HepG2 (cell line): ENCODE measurements around the gene LRRC3B. TPM values are rescaled to one million over a fixed set of nuclear protein-coding genes. Genes with fewer than 3 reads are reported as not detected.

Experiments
- ATAC-seq: fragments of 200-7000 bp; cut with Tn5 transposase; 3 replicates; pipeline ENCODE4 v1.9.1; 2020; ENCODE audit warnings: mild to moderate bottlenecking, moderate library complexity
- BruUV-seq: library from RNA; stranded (reverse); fragments of 400-500 nt; replicated peaks from 2 replicates; lab custom pipeline; 2021; lab: Mats Ljungman, UMichigan
- CTCF ChIA-PET: fragments of 300-600 bp; formaldehyde crosslinking; extraction: SDS; loops from one replicate; lab custom pipeline; 2021; ENCODE audit warnings: low total read pairs, inconsistent platforms, low intra/inter-chr PET ratio; lab: Yijun Ruan, JAX
- POLR2A ChIA-PET: fragments of 350-600 bp; sonication (Branson Sonifier 250); formaldehyde crosslinking; loops from one replicate; lab custom pipeline; 2020; ENCODE audit warnings: antibody characterized with exemption, inconsistent platforms; lab: Yijun Ruan, JAX
- DNase-seq: peaks from one replicate; pipeline ENCODE4 v3.0.0-alpha.2; 2015; ENCODE audit warnings: low spot score
- FAIRE-seq: peaks from 3 replicates; lab custom pipeline; 2011; peaks lifted over from hg19 to GRCh38; lab: Jason Lieb, UNC
- H2AFZ ChIP-seq: one replicate; pipeline ENCODE4 v1.6.1; 2011; ENCODE audit warnings: low read length, inconsistent platforms
- H3K27ac ChIP-seq: fragments of 300-600 bp; 3 replicates; pipeline ENCODE4 v1.8.0; 2011; ENCODE audit warnings: mixed run types, mild to moderate bottlenecking, mixed read lengths, low read length, inconsistent platforms; ENCODE audit not compliant: insufficient read depth; ENCODE audit errors: extremely low read length
- H3K27me3 ChIP-seq, 2 experiments: fragments of 200-600 bp in 1 of 2; 2 replicates in 1 of 2; 3 replicates in 1 of 2; pipeline versions ENCODE4 v1.6.0 to v1.8.0; 2011; ENCODE audit warnings: low read length in 2 of 2, mild to moderate bottlenecking in 2 of 2, moderate library complexity in 2 of 2, inconsistent platforms in 1 of 2; ENCODE audit not compliant: insufficient read depth in 2 of 2, control insufficient read depth in 1 of 2
- H3K36me3 ChIP-seq, 2 experiments: fragments of 200-600 bp in 1 of 2; replicated peaks in 1 of 2; 2 replicates in 1 of 2; 3 replicates in 1 of 2; pipeline versions ENCODE4 v1.5.1 to v1.8.0; 2011; ENCODE audit warnings: low read length in 2 of 2, inconsistent platforms in 1 of 2; ENCODE audit not compliant: insufficient read depth in 2 of 2, control insufficient read depth in 1 of 2
- H3K4me1 ChIP-seq: 2 replicates; pipeline ENCODE4 v1.5.1; 2012; ENCODE audit warnings: low read length, inconsistent platforms; ENCODE audit not compliant: insufficient read depth
- H3K4me2 ChIP-seq: 2 replicates; pipeline ENCODE4 v1.6.0; 2011; ENCODE audit warnings: low read depth, low read length, inconsistent platforms
- H3K4me3 ChIP-seq, 3 experiments: fragments of 200-600 bp in 1 of 3; sonication (generic), shearing (Covaris generic) in 1 of 3; replicated peaks in 1 of 3; 2 replicates each; pipeline ENCODE4 v1.5.1; 2011 to 2016; ENCODE audit warnings: low read length in 3 of 3, inconsistent platforms in 2 of 3, low read depth in 2 of 3, mild to moderate bottlenecking in 2 of 3, control low read depth in 1 of 3, mixed read lengths in 1 of 3; ENCODE audit not compliant: insufficient read depth in 1 of 3
- H3K79me2 ChIP-seq: one replicate; pipeline ENCODE4 v1.6.1; 2011; ENCODE audit warnings: low read length, inconsistent platforms; ENCODE audit not compliant: insufficient read depth
- H3K9ac ChIP-seq: 2 replicates; pipeline ENCODE4 v1.6.0; 2011; ENCODE audit warnings: mild to moderate bottlenecking, low read depth, low read length, inconsistent platforms; ENCODE audit not compliant: insufficient read depth
- H3K9me3 ChIP-seq: 2 replicates; pipeline ENCODE4 v1.5.1; 2012; ENCODE audit warnings: mild to moderate bottlenecking, low read length
- H4K20me1 ChIP-seq: 2 replicates; pipeline ENCODE4 v1.6.0; 2011; ENCODE audit warnings: inconsistent platforms, mild to moderate bottlenecking, low read length, moderate library complexity; ENCODE audit not compliant: insufficient read depth
- CC2D1A ChIP-seq: sonication (generic); formaldehyde crosslinking; IDR thresholded peaks from 2 replicates; pipeline ENCODE4 v1.8.1; 2023; ENCODE audit warnings: mild to moderate bottlenecking, missing genetic modification reagents
- KDM2A ChIP-seq: sonication (generic); formaldehyde crosslinking; IDR thresholded peaks from 2 replicates; pipeline ENCODE4 v1.4.0; 2020; ENCODE audit warnings: low read depth, missing genetic modification reagents, borderline replicate concordance
- MTF1 ChIP-seq: sonication (generic); formaldehyde crosslinking; IDR thresholded peaks from 2 replicates; pipeline ENCODE4 v1.5.0; 2020; ENCODE audit warnings: missing genetic modification reagents
- RBM39 ChIP-seq: fragments of 200-400 bp; formaldehyde crosslinking; IDR thresholded peaks from one replicate; pipeline ENCODE4 v1.6.1; 2018; ENCODE audit warnings: antibody characterized with exemption, mild to moderate bottlenecking, low read depth, low read length; ENCODE audit not compliant: poor library complexity, severe bottlenecking
- SALL1 ChIP-seq: sonication (generic); formaldehyde crosslinking; IDR thresholded peaks from 2 replicates; pipeline ENCODE4 v1.8.0; 2022; ENCODE audit warnings: mild to moderate bottlenecking, missing genetic modification reagents
- SMAD3 ChIP-seq: sonication (generic); formaldehyde crosslinking; IDR thresholded peaks from 2 replicates; pipeline ENCODE4 v1.4.0; 2020; ENCODE audit warnings: missing genetic modification reagents
- SP140L ChIP-seq: sonication (generic); formaldehyde crosslinking; IDR thresholded peaks from 2 replicates; pipeline ENCODE4 v1.4.0; 2020; ENCODE audit warnings: missing genetic modification reagents, borderline replicate concordance
- SRF ChIP-seq: IDR thresholded peaks from 2 replicates; pipeline ENCODE4 v1.6.1; 2011; ENCODE audit warnings: mild to moderate bottlenecking, low read depth, low read length, moderate library complexity
- ZIK1 ChIP-seq: sonication (generic); formaldehyde crosslinking; IDR thresholded peaks from 2 replicates; pipeline ENCODE4 v1.5.0; 2020; ENCODE audit warnings: mild to moderate bottlenecking, low read depth, missing genetic modification reagents, borderline replicate concordance
- ZNF329 ChIP-seq: sonication (generic); formaldehyde crosslinking; IDR thresholded peaks from 2 replicates; pipeline ENCODE4 v1.9.0; 2021; ENCODE audit warnings: low read depth, mild to moderate bottlenecking, missing genetic modification reagents
- ZNF564 ChIP-seq: sonication (generic); formaldehyde crosslinking; IDR thresholded peaks from 2 replicates; pipeline ENCODE4 v1.8.1; 2023; ENCODE audit warnings: mild to moderate bottlenecking, missing genetic modification reagents
- ZNF790 ChIP-seq: sonication (generic); formaldehyde crosslinking; IDR thresholded peaks from 2 replicates; pipeline ENCODE4 v1.8.0; 2022; ENCODE audit warnings: missing genetic modification reagents, mild to moderate bottlenecking, borderline replicate concordance
- ZSCAN12 ChIP-seq: sonication (generic); formaldehyde crosslinking; IDR thresholded peaks from 2 replicates; pipeline ENCODE4 v1.9.0; 2021; ENCODE audit warnings: mild to moderate bottlenecking, missing genetic modification reagents
- WGBS: methylation state at CpG from one replicate; pipeline ENCODE4 v1.1.6; 2017; ENCODE audit warnings: low lambda C conversion rate; 5-methylcytosine and 5-hydroxymethylcytosine counted together
- in situ Hi-C: cut with HindIII; loops from 2 replicates; pipeline ENCODE4 v1.10.0; 2017; ENCODE audit warnings: low pct_unique_long_range_greater_than_20kb; ENCODE audit not compliant: extremely low pct_ligation_motif_present
- intact Hi-C: fragments of 100-400 bp; cut with micrococcal nuclease; formaldehyde crosslinking; loops from one replicate; pipeline ENCODE4 v1.10.0; 2022; ENCODE audit not compliant: unreplicated experiment
- polyA plus RNA-seq, 8 experiments: library from polyadenylated mRNA; depleted of rRNA in 3 of 8; stranded (reverse) in 7 of 8; unstranded in 1 of 8; fragments of >200 nt; fragmentation: Illumina TruSeq in 4 of 8; extraction: Trizol in 4 of 8; gene quantifications; 2 replicates each; pipeline versions ENCODE4 v1.2.1 to v1.2.3, GENCODE V29; 2011 to 2016; ENCODE audit warnings: low read depth in 4 of 8, missing spikeins in 1 of 8, mixed read lengths in 1 of 8; ENCODE audit not compliant: insufficient read depth in 1 of 8
- total RNA-seq, 5 experiments: library from RNA; depleted of rRNA; stranded (reverse); fragments of >200 nt; fragmentation: Illumina TruSeq; extraction: Trizol; gene quantifications; 2 replicates each; pipeline ENCODE4 v1.2.3, GENCODE V29; 2016; ENCODE audit warnings: low read depth in 1 of 5
- TF ChIP-seq, protein P1 (sequence below): sonication (generic); formaldehyde crosslinking; IDR thresholded peaks from 2 replicates; pipeline ENCODE4 v1.5.0; 2020; ENCODE audit warnings: missing genetic modification reagents
- TF ChIP-seq, protein P2 (sequence below): sonication (generic); formaldehyde crosslinking; IDR thresholded peaks from 2 replicates; pipeline ENCODE4 v1.8.1; 2022; ENCODE audit warnings: mild to moderate bottlenecking, missing genetic modification reagents
- TF ChIP-seq, protein P3 (sequence below): sonication (generic); formaldehyde crosslinking; IDR thresholded peaks from 2 replicates; pipeline ENCODE4 v1.4.0; 2020; ENCODE audit warnings: missing genetic modification reagents

The LRRC3B gene
- total and polyA plus RNA-seq, 2 of the 13 experiments (the other 11 are each of a cell fraction or from before 2014, with no cell fraction given) = not detected

DNA sequence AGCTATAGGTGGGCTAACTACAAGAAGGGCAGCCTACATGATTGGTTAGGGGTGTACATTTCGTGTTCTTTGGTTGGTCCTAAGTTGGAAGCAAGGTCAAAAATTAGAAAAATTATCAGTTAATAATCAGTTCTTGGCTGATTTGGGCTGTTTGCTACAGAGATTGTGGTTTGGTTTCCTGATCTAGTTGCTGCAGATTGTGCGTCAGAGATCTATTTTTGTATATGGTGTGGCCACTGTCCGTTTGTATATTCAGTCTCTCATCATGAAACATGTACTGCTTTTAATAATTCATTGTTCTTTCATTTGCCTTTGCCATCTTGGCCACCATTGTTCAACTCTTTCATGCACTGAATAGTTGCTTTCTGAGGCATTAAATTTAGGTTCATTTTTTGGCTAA lies 80.9 kb downstream of the LRRC3B start:
- TF ChIP-seq ZNF790 (no peak), MTF1 (CRISPR knock-in tag) (no peak), SRF (no peak)
- 0% methylated on average over 3 of the region's 3 CpGs for WGBS
- FAIRE-seq (no peak), ATAC-seq (no peak), DNase-seq (no peak)
- Histone ChIP-seq H3K4me2 (no peak overlapping the region), H4K20me1 (no peaks in the 10 kb centered on the region), H3K4me3 (no peak overlapping the region), H2AFZ (no peak overlapping the region), H3K79me2 (no peaks in the 10 kb centered on the region), H3K27ac (no peak overlapping the region), H3K36me3 (no peaks in the 10 kb centered on the region), H3K4me1 (no peaks in the 10 kb centered on the region), H3K9me3 (no peaks in the 10 kb centered on the region), H3K9ac (no peak overlapping the region), H3K27me3 (no peaks in the 10 kb centered on the region; a peak in 1 of 5 replicates)
- ChIA-PET CTCF (no interaction called here), POLR2A (no interaction called here)
- BruUV-seq = no TSS peak
- intact Hi-C loops (no loop called here), in situ Hi-C loops (no loop called here)

DNA sequence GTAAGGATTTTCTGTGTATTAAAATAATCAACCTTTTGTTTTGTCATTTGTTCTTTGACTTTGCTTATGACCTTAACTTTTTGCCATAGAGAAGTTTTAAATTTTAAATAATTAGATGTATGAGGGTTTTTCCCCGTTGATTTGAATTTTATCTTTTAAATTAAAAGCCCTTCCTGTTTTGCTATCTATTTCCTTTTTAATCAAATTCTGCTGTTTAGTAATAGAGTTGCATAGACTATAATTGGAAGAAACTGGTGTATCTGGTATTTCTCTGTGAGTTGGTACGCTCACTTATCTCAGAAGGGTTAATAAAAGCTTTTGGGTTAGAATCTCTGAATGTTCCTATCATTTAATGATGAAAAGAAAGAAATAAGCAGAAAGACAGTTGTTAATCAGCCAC lies 82.2 kb downstream of the LRRC3B start:
- no TSS peak for BruUV-seq
- TF ChIP-seq, protein P1, sequence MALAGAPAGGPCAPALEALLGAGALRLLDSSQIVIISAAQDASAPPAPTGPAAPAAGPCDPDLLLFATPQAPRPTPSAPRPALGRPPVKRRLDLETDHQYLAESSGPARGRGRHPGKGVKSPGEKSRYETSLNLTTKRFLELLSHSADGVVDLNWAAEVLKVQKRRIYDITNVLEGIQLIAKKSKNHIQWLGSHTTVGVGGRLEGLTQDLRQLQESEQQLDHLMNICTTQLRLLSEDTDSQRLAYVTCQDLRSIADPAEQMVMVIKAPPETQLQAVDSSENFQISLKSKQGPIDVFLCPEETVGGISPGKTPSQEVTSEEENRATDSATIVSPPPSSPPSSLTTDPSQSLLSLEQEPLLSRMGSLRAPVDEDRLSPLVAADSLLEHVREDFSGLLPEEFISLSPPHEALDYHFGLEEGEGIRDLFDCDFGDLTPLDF (CRISPR knock-in tag) = no peak
- no peak for TF ChIP-seq ZNF564 (CRISPR knock-in tag)
- TF ChIP-seq ZSCAN12 (CRISPR knock-in tag) = no peak
- no peak for TF ChIP-seq KDM2A (CRISPR knock-in tag)
- TF ChIP-seq CC2D1A (CRISPR knock-in tag) = no peak
- no peak for TF ChIP-seq SALL1
- TF ChIP-seq RBM39 = no peak
- no peak for TF ChIP-seq SP140L (CRISPR knock-in tag)
- TF ChIP-seq ZIK1 (CRISPR knock-in tag) = no peak
- no peak for TF ChIP-seq SMAD3 (CRISPR knock-in tag)
- no peak for TF ChIP-seq ZNF329 (CRISPR knock-in tag)
- TF ChIP-seq, protein P2, sequence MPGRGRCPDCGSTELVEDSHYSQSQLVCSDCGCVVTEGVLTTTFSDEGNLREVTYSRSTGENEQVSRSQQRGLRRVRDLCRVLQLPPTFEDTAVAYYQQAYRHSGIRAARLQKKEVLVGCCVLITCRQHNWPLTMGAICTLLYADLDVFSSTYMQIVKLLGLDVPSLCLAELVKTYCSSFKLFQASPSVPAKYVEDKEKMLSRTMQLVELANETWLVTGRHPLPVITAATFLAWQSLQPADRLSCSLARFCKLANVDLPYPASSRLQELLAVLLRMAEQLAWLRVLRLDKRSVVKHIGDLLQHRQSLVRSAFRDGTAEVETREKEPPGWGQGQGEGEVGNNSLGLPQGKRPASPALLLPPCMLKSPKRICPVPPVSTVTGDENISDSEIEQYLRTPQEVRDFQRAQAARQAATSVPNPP (CRISPR knock-in tag) = no peak
- TF ChIP-seq, protein P3, sequence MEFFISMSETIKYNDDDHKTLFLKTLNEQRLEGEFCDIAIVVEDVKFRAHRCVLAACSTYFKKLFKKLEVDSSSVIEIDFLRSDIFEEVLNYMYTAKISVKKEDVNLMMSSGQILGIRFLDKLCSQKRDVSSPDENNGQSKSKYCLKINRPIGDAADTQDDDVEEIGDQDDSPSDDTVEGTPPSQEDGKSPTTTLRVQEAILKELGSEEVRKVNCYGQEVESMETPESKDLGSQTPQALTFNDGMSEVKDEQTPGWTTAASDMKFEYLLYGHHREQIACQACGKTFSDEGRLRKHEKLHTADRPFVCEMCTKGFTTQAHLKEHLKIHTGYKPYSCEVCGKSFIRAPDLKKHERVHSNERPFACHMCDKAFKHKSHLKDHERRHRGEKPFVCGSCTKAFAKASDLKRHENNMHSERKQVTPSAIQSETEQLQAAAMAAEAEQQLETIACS (CRISPR knock-in tag) = no peak
- in situ Hi-C loops (no loop called here), intact Hi-C loops (no loop called here)
- H3K79me2 ChIP-seq = no peaks in the 10 kb centered on the region
- H3K27ac ChIP-seq = no peak overlapping the region
- WGBS = 3% methylated on average over 2 of the region's 2 CpGs
- no peaks in the 10 kb centered on the region for H3K36me3 ChIP-seq
- FAIRE-seq (no peak), DNase-seq (no peak), ATAC-seq (no peak)
- H2AFZ ChIP-seq = no peak overlapping the region
- H3K4me3 ChIP-seq = no peak overlapping the region
- no peak overlapping the region for H3K4me2 ChIP-seq
- ChIA-PET CTCF (no interaction called here), POLR2A (no interaction called here)
- H3K9ac ChIP-seq = no peak overlapping the region
- no peaks in the 10 kb centered on the region; a peak in 1 of 5 replicates for H3K27me3 ChIP-seq
- H3K4me1 ChIP-seq = no peaks in the 10 kb centered on the region
- no peaks in the 10 kb centered on the region for H4K20me1 ChIP-seq
- H3K9me3 ChIP-seq = no peaks in the 10 kb centered on the region
